Astrocyte (in vitro differentiated cells and primary cell): Measurements from ENCODE around the gene HCN1. TPM values are rescaled to one million over a fixed set of nuclear protein-coding genes. Genes with fewer than 3 reads are reported as not detected.
"Not testable (repeated sequence)": the region's sequence is repeated elsewhere in the genome, so short reads cannot be mapped to it uniquely, and the experiment has no call there.

Experiments used
- DNase-seq: peaks from one replicate; pipeline ENCODE4 v3.0.0-alpha.2; 2010; ENCODE audit warnings: low read depth
- FAIRE-seq: peaks from 2 replicates; lab custom pipeline; 2011; peaks lifted over from hg19 to GRCh38; lab: Jason Lieb, UNC
- H2AFZ ChIP-seq: 2 replicates; pipeline ENCODE4 v1.6.0; 2012; ENCODE audit warnings: low read depth, low read length, inconsistent platforms
- H3K27ac ChIP-seq: 2 replicates; pipeline ENCODE4 v1.5.1; 2011; ENCODE audit warnings: low read depth, low read length, inconsistent platforms
- H3K27me3 ChIP-seq: 2 replicates; pipeline ENCODE4 v1.6.0; 2011; ENCODE audit warnings: low read length, inconsistent platforms; ENCODE audit not compliant: insufficient read depth
- H3K36me3 ChIP-seq: 2 replicates; pipeline ENCODE4 v1.5.1; 2011; ENCODE audit warnings: low read length, inconsistent platforms; ENCODE audit not compliant: insufficient read depth
- H3K4me1 ChIP-seq: 2 replicates; pipeline ENCODE4 v1.5.1; 2011; ENCODE audit warnings: low read length, inconsistent platforms; ENCODE audit not compliant: insufficient read depth
- H3K4me2 ChIP-seq: 2 replicates; pipeline ENCODE4 v1.6.0; 2012; ENCODE audit warnings: low read length, inconsistent platforms
- H3K4me3 ChIP-seq: 2 replicates; pipeline ENCODE4 v1.5.1; 2011; ENCODE audit warnings: low read depth, mild to moderate bottlenecking, low read length, inconsistent platforms; ENCODE audit not compliant: insufficient read depth
- H3K79me2 ChIP-seq: 2 replicates; pipeline ENCODE4 v1.6.0; 2012; ENCODE audit warnings: mild to moderate bottlenecking, low read length, inconsistent platforms; ENCODE audit not compliant: insufficient read depth
- H3K9ac ChIP-seq: 2 replicates; pipeline ENCODE4 v1.6.0; 2012; ENCODE audit warnings: mild to moderate bottlenecking, low read length, inconsistent platforms
- H3K9me3 ChIP-seq: 2 replicates; pipeline ENCODE4 v1.5.1; 2012; ENCODE audit warnings: low read depth, mild to moderate bottlenecking, low read length, inconsistent platforms; ENCODE audit not compliant: insufficient read depth
- H4K20me1 ChIP-seq: 2 replicates; pipeline ENCODE4 v1.6.0; 2012; ENCODE audit warnings: low read length, inconsistent platforms; ENCODE audit not compliant: insufficient read depth
- H3K27ac Mint-ChIP-seq: one replicate; pipeline ENCODE4 v1.8.0; 2021; ENCODE audit warnings: mild to moderate bottlenecking, mixed read lengths; ENCODE audit not compliant: unreplicated experiment
- H3K27me3 Mint-ChIP-seq: one replicate; pipeline ENCODE4 v1.8.0; 2021; ENCODE audit warnings: low read depth, mixed read lengths; ENCODE audit not compliant: unreplicated experiment
- H3K36me3 Mint-ChIP-seq: one replicate; pipeline ENCODE4 v1.8.0; 2021; ENCODE audit warnings: low read depth, mixed read lengths; ENCODE audit not compliant: unreplicated experiment
- H3K4me1 Mint-ChIP-seq: one replicate; pipeline ENCODE4 v1.8.0; 2021; ENCODE audit warnings: low read depth, mixed read lengths; ENCODE audit not compliant: unreplicated experiment
- H3K4me3 Mint-ChIP-seq: one replicate; pipeline ENCODE4 v1.8.0; 2021; ENCODE audit warnings: mild to moderate bottlenecking, moderate library complexity, mixed read lengths; ENCODE audit not compliant: unreplicated experiment
- H3K9me3 Mint-ChIP-seq: one replicate; pipeline ENCODE4 v1.8.0; 2021; ENCODE audit warnings: mild to moderate bottlenecking, mixed read lengths; ENCODE audit not compliant: unreplicated experiment
- CTCF ChIP-seq: IDR thresholded peaks from 2 replicates; pipeline ENCODE4 v1.5.1; 2011; ENCODE audit warnings: low read depth, mild to moderate bottlenecking, inconsistent platforms, low read length, moderate library complexity; ENCODE audit not compliant: insufficient read depth
- EZH2 ChIP-seq: IDR thresholded peaks from 2 replicates; pipeline ENCODE4 v1.6.1; 2012; ENCODE audit warnings: mild to moderate bottlenecking, low read length, inconsistent platforms; ENCODE audit not compliant: insufficient read depth
- total RNA-seq: library from RNA; stranded (reverse); gene quantifications from 2 replicates; pipeline ENCODE4 v1.2.1, GENCODE V29; 2021

The HCN1 gene
- total RNA-seq, 1 donor from 2014 or later, result 0.11 TPM

- H3K9ac ChIP-seq, result no peak overlapping the region
- Mint-ChIP-seq H3K4me3 (no peak overlapping the region), H3K4me1 (no peaks in the 10 kb centered on the region), H3K27ac (no peak overlapping the region), H3K36me3 (no peaks in the 10 kb centered on the region), H3K27me3 (no peaks in the 10 kb centered on the region), H3K9me3 (peaks cover 2% of the 10 kb centered on the region)
- no peak overlapping the region for H2AFZ ChIP-seq
- H3K79me2 ChIP-seq, result no peaks in the 10 kb centered on the region
- H3K4me1 ChIP-seq, result no peaks in the 10 kb centered on the region
- H3K27me3 ChIP-seq, result no peaks in the 10 kb centered on the region
- no peak for DNase-seq
- TF ChIP-seq EZH2 (no peak), CTCF (no peak)
- H4K20me1 ChIP-seq, result no peaks in the 10 kb centered on the region
- no peaks in the 10 kb centered on the region for H3K9me3 ChIP-seq
- no peak overlapping the region for H3K4me2 ChIP-seq
- no peak overlapping the region for H3K4me3 ChIP-seq
- H3K36me3 ChIP-seq, result no peaks in the 10 kb centered on the region
- H3K27ac ChIP-seq, result no peak overlapping the region
- no peak for FAIRE-seq
Observed at GRCh38 chr5:45491368-45491767, 204.8 kb downstream of the HCN1 start.

GRCh38 chr5:45484781-45485180, 211.4 kb downstream of the HCN1 start:
- Histone ChIP-seq H3K4me3 (no peak overlapping the region), H3K4me1 (no peaks in the 10 kb centered on the region), H3K9ac (no peak overlapping the region), H3K4me2 (no peak overlapping the region), H2AFZ (no peak overlapping the region), H3K79me2 (no peaks in the 10 kb centered on the region), H3K36me3 (no peaks in the 10 kb centered on the region), H3K9me3 (no peaks in the 10 kb centered on the region), H3K27me3 (no peaks in the 10 kb centered on the region), H4K20me1 (no peaks in the 10 kb centered on the region), H3K27ac (no peak overlapping the region)
- no peak overlapping the region for H3K4me3 Mint-ChIP-seq
- H3K36me3 Mint-ChIP-seq, result no peaks in the 10 kb centered on the region
- no peaks in the 10 kb centered on the region for H3K27me3 Mint-ChIP-seq
- no peak for DNase-seq
- H3K27ac Mint-ChIP-seq, result no peak overlapping the region
- FAIRE-seq, result no peak
- TF ChIP-seq EZH2 (no peak), CTCF (no peak)
- no peaks in the 10 kb centered on the region for H3K9me3 Mint-ChIP-seq
- H3K4me1 Mint-ChIP-seq, result no peaks in the 10 kb centered on the region

DNA sequence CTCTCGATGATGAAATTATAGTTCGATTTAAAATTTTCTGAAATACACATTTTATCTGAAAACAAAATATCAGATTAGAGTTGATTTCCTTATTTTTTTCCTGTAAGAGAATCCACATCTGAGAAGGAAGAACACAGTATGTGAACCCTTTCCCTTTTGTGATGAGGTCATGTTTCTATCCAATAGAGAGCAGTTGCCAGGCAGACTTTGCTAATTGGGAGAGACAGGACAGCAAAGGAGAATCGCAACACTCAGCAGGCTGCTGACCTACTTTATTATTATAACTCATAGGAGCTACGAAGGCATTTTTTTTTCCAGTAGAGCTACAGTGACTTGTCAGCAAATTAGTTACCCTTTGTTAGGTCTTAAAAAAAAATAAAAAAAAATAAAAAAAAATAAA, 242.1 kb downstream of the HCN1 start:
- FAIRE-seq, result no peak
- DNase-seq, result peak; percentile 0

GRCh38 chr5:45444856-45445255, 251.3 kb downstream of the HCN1 start:
- not testable (repeated sequence) for H3K36me3 ChIP-seq, H3K4me3 ChIP-seq, H3K27me3 ChIP-seq, H3K4me3 Mint-ChIP-seq, H3K27ac ChIP-seq, H3K27me3 Mint-ChIP-seq, H4K20me1 ChIP-seq, H2AFZ ChIP-seq, DNase-seq, FAIRE-seq, H3K27ac Mint-ChIP-seq, H3K9me3 Mint-ChIP-seq, H3K4me2 ChIP-seq, H3K4me1 Mint-ChIP-seq, H3K9me3 ChIP-seq, H3K79me2 ChIP-seq, H3K9ac ChIP-seq, H3K36me3 Mint-ChIP-seq, H3K4me1 ChIP-seq

More for the DNA sequence above, 242.1 kb downstream of the HCN1 start:
- Histone ChIP-seq H3K36me3 (no peaks in the 10 kb centered on the region), H3K79me2 (no peaks in the 10 kb centered on the region), H3K4me3 (no peak overlapping the region), H3K9me3 (no peaks in the 10 kb centered on the region), H3K27me3 (no peaks in the 10 kb centered on the region), H3K27ac (no peak overlapping the region), H3K4me2 (no peak overlapping the region), H2AFZ (no peak overlapping the region), H3K4me1 (no peaks in the 10 kb centered on the region), H4K20me1 (no peaks in the 10 kb centered on the region), H3K9ac (no peak overlapping the region)
- no peaks in the 10 kb centered on the region for H3K36me3 Mint-ChIP-seq
- H3K27ac Mint-ChIP-seq, result no peak overlapping the region
- TF ChIP-seq CTCF, result no peak
- TF ChIP-seq EZH2, result no peak
- H3K27me3 Mint-ChIP-seq, result no peaks in the 10 kb centered on the region
- H3K4me1 Mint-ChIP-seq, result no peaks in the 10 kb centered on the region
- no peak overlapping the region for H3K4me3 Mint-ChIP-seq
- H3K9me3 Mint-ChIP-seq, result no peaks in the 10 kb centered on the region
